Measurements from ENCODE around the gene ACER3.
"Not testable (repeated sequence)": the region's sequence is repeated elsewhere in the genome, so short reads cannot be mapped to it uniquely, and the experiment has no call there.

Gene ACER3

DNA sequence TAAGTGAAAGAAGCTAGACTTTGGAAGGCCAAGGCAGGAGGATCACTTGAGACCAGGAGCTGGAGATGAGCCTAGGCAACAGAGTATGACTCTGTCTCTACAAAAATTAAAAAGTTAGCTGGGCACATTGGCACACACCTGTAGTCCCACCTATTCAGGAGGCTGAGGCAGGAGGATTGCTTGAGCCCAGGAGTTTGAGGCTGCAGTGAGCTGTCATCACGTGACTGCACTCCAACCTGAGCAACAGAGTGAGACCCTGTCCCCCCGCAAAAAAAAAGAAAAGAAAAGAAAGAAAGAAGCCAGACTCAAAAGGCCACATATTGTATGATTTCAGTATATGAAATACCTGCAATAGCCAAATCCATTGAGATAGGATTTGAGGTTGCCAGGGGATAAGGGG is 198.2 kb downstream of the ACER3 start:
- TF ChIP-seq, protein P1, sequence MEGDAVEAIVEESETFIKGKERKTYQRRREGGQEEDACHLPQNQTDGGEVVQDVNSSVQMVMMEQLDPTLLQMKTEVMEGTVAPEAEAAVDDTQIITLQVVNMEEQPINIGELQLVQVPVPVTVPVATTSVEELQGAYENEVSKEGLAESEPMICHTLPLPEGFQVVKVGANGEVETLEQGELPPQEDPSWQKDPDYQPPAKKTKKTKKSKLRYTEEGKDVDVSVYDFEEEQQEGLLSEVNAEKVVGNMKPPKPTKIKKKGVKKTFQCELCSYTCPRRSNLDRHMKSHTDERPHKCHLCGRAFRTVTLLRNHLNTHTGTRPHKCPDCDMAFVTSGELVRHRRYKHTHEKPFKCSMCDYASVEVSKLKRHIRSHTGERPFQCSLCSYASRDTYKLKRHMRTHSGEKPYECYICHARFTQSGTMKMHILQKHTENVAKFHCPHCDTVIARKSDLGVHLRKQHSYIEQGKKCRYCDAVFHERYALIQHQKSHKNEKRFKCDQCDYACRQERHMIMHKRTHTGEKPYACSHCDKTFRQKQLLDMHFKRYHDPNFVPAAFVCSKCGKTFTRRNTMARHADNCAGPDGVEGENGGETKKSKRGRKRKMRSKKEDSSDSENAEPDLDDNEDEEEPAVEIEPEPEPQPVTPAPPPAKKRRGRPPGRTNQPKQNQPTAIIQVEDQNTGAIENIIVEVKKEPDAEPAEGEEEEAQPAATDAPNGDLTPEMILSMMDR (conservative IDR thresholded peaks at IDR 0.05; ENCODE audit: low read depth, low read length), result no peak
- DNase-seq (ENCODE audit: low read depth), result no peak

DNA sequence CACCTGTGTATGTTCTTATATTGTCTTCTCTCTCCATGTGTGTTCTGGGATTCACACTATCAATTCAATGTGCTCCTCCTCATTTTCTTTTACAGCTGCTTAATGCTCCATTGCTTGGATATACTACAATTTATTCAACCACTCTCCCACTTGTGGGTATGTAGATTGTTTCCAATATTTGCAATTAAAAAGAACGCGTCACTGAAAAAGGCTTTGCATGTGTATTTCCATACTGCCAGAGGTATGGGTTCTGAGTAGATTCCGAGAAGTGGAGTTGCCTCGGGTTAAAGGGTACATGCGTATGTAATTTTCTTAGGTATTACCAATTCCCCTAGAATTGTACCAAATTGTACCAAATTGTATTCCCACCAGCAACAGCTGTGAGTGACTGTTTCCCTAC is 199.1 kb downstream of the ACER3 start:
- TF ChIP-seq, protein P1 (conservative IDR thresholded peaks at IDR 0.05; ENCODE audit: low read depth, low read length), result no peak
- H3K4me3 ChIP-seq (ENCODE audit: low read depth, low read length), result no peak overlapping the region
- DNase-seq (ENCODE audit: low read depth), result no peak

More for the DNA sequence above, 198.2 kb downstream of the ACER3 start:
- no peak overlapping the region for H3K4me3 ChIP-seq (ENCODE audit: low read depth, low read length)

DNA sequence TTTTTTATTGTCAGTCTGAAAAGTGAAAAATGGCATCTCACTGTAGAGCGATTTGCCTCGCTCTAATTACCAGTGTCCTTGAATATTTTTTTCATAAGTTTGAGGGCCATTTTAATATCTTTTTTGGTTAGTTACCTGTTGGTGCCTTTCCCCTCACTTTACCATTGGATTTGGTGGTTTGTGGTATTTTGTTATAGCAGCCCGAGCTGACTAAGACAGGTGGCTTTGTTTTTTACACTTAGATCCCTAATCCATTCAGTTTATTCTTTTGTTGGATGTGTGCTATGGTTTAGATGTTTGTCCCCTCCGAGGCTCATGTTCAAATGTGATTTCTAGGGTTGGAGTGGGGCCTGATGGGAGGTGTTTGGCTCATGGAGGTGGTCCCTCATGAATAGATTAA is 199.5 kb downstream of the ACER3 start:
- TF ChIP-seq, protein P1 (conservative IDR thresholded peaks at IDR 0.05; ENCODE audit: low read depth, low read length), result no peak
- no peak for DNase-seq (ENCODE audit: low read depth)
- no peak overlapping the region for H3K4me3 ChIP-seq (ENCODE audit: low read depth, low read length)

DNA sequence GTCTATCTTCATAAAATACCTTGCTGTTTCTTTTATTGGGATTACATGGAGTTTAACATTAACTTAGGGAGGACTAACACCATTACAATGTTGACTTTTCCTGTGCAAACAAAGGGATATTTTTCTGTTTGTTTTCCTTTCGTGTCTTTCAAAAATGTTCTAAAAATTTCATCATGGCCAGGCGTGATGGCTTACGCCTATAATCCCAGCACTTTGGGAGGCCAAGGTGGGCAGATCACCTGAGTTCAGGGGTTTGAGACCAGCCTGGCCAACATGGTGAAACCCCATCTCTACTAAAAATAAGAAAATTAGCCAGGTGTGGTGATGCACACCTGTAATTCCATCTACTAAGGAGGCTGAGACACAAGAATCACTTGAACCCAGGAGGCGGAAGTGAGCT is 200.5 kb downstream of the ACER3 start:
- not testable (repeated sequence) for DNase-seq (ENCODE audit: low read depth); H3K4me3 ChIP-seq (ENCODE audit: low read depth, low read length)

DNA sequence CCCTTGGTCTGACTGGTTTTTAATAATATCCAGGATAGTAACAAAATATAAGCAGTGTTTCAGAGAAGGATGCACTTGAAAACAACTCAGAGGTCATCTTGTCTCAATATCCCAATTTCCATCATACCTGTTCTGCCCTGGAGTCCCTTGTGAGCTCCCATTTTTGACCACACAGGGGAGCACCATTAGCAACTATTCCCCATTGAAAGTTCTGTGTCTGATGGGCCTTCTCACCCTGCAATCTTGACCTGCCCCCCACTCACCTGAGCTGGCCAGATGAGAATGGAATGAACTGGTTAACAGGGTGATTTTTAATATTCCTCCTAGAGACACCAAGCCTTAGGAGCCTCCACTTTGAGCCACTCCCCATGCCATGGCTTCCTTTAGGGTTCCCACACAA is 202.2 kb downstream of the ACER3 start:
- TF ChIP-seq, protein P1 (conservative IDR thresholded peaks at IDR 0.05; ENCODE audit: low read depth, low read length), result peak; percentile 51
- peak; percentile 22 for DNase-seq (ENCODE audit: low read depth)

DNA sequence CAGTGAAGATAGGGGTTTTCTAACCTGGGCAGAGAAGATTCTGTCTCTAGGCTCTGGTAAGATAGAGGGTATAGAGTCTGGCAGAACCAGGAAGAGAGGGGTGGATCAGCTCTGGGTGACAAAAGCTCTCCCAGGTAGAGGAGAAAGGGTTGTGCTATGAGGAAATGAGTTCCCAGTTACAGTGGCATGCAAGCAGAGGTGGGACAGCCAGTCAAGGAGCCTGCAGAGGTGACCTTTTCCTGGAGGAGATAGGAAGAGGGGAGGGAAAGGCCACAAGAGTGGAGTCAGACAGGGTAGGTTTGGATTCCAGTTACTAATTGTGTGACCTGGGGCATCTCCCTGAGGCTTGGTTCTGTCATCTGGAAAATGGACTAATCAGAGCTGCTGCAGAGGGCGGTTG is 202.7 kb downstream of the ACER3 start:
- no peak for DNase-seq (ENCODE audit: low read depth)
- TF ChIP-seq, protein P1 (conservative IDR thresholded peaks at IDR 0.05; ENCODE audit: low read depth, low read length), result no peak
- no peak overlapping the region for H3K4me3 ChIP-seq (ENCODE audit: low read depth, low read length)

More for the DNA sequence above, 202.2 kb downstream of the ACER3 start:
- no peak overlapping the region for H3K4me3 ChIP-seq (ENCODE audit: low read depth, low read length)

DNA sequence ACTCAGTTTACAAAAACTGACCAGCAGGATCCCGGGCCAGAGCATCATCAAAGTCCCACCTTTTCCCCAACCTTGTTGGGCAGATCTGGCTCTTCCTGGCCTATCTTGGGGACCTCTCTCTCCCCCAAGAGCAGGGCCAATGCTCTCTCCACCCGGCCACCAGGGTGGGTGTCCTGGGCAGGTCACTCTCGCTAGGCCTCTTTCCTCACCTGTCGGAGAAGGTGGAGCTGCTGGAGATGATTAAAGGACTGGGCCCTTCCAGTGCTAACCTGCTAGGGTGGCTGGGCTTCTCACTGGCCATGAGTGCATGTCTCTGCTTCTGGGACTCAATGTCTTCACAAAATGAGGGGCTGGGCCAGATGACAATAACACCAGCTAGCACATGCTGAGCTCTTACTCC is 203.1 kb downstream of the ACER3 start:
- DNase-seq (ENCODE audit: low read depth), result no peak
- TF ChIP-seq, protein P1 (conservative IDR thresholded peaks at IDR 0.05; ENCODE audit: low read depth, low read length), result no peak
- H3K4me3 ChIP-seq (ENCODE audit: low read depth, low read length), result no peak overlapping the region
